CD4-positive, alpha-beta T cell (primary cell): Measurements from ENCODE around the gene LY9. TPM values are rescaled to one million over a fixed set of nuclear protein-coding genes. Genes with fewer than 3 reads are reported as not detected.
A peak's percentile ranks its signal among the peaks of the same experiment; 100 is the strongest.

Experiments used
- ATAC-seq: fragments of 200-7000 bp; cut with Tn5 transposase; one replicate; pipeline ENCODE4 v1.10.0; 2022; ENCODE audit warnings: mild to moderate bottlenecking; ENCODE audit not compliant: poor library complexity
- CTCF ChIA-PET: fragments of 350-600 bp; sonication (Branson Sonifier 250); formaldehyde crosslinking; loops from one replicate; lab custom pipeline; 2021; ENCODE audit warnings: antibody characterized with exemption, inconsistent platforms; lab: Charles Lee
- POLR2A ChIA-PET: fragments of 350-600 bp; sonication (Branson Sonifier 250); formaldehyde crosslinking; loops from one replicate; lab custom pipeline; 2021; ENCODE audit warnings: antibody characterized with exemption, inconsistent platforms; lab: Charles Lee
- DNase-seq, 14 experiments: peaks; one replicate each; pipeline ENCODE4 v3.0.0-alpha.2; 2013 to 2020; ENCODE audit warnings: mixed read lengths in 2 of 14
- H3K27ac ChIP-seq, 2 donors: one replicate each; pipeline versions ENCODE4 v1.5.1 to v1.7.0; 2013; ENCODE audit warnings: low read length in 2 of 2, low read depth in 1 of 2, mild to moderate bottlenecking in 1 of 2
- H3K27me3 ChIP-seq, 2 experiments: 1 replicate in 1 of 2; 2 replicates in 1 of 2; pipeline versions ENCODE4 v1.6.1 to v1.7.0; 2013; ENCODE audit warnings: low read length in 2 of 2, control low read depth in 1 of 2, mild to moderate bottlenecking in 1 of 2, moderate library complexity in 1 of 2; ENCODE audit not compliant: insufficient read depth in 2 of 2, control insufficient read depth in 1 of 2
- H3K36me3 ChIP-seq: one replicate; pipeline ENCODE4 v1.6.1; 2013; ENCODE audit warnings: low read length, control low read depth; ENCODE audit not compliant: insufficient read depth
- H3K4me1 ChIP-seq: one replicate; pipeline ENCODE4 v1.6.1; 2013; ENCODE audit warnings: low read length, control low read depth; ENCODE audit not compliant: insufficient read depth
- H3K4me3 ChIP-seq: one replicate; pipeline ENCODE4 v1.5.1; 2013; ENCODE audit warnings: mild to moderate bottlenecking, low read length, moderate library complexity
- H3K9me3 ChIP-seq, 2 experiments: 1 replicate in 1 of 2; 2 replicates in 1 of 2; pipeline versions ENCODE4 v1.6.1 to v1.7.0; 2013; ENCODE audit warnings: low read length in 2 of 2, mild to moderate bottlenecking in 2 of 2, control low read depth in 1 of 2, moderate library complexity in 1 of 2; ENCODE audit not compliant: control insufficient read depth in 1 of 2, insufficient read depth in 1 of 2
- H3K27ac Mint-ChIP-seq: one replicate; pipeline ENCODE4 v1.8.0; 2020; ENCODE audit warnings: mixed read lengths
- H3K27me3 Mint-ChIP-seq: one replicate; pipeline ENCODE4 v1.8.0; 2021; ENCODE audit warnings: mixed read lengths
- H3K36me3 Mint-ChIP-seq: one replicate; pipeline ENCODE4 v1.8.0; 2021; ENCODE audit warnings: low read depth, mixed read lengths
- H3K4me1 Mint-ChIP-seq: one replicate; pipeline ENCODE4 v1.8.0; 2021; ENCODE audit warnings: low read depth, mixed read lengths
- H3K4me3 Mint-ChIP-seq: one replicate; pipeline ENCODE4 v1.8.0; 2020; ENCODE audit warnings: mild to moderate bottlenecking, mixed read lengths
- H3K9me3 Mint-ChIP-seq: one replicate; pipeline ENCODE4 v1.8.0; 2020; ENCODE audit warnings: mixed read lengths
- intact Hi-C, 2 experiments: fragments of 100-400 bp; cut with DNase I in 1 of 2; cut with micrococcal nuclease in 1 of 2; formaldehyde crosslinking; loops; one replicate each; pipeline versions ENCODE4 v1.15.1 to v1.9.0; 2023 to 2025; cut with DNase I, micrococcal nuclease
- total RNA-seq, 174 experiments: library from RNA in 2 of 174; stranded (reverse) in 2 of 174; gene quantifications; one replicate each; pipeline ENCODE4 v1.2.3 and lab custom pipeline; 2021 to 2026
- TF ChIP-seq, protein P1 (sequence below): fragments of 200-600 bp; IDR thresholded peaks from one replicate; pipeline ENCODE4 v1.8.0; 2022; ENCODE audit warnings: antibody characterized with exemption, mild to moderate bottlenecking

The LY9 gene
- total RNA-seq, 2 experiments from 2014 or later: 124 TPM

DNA sequence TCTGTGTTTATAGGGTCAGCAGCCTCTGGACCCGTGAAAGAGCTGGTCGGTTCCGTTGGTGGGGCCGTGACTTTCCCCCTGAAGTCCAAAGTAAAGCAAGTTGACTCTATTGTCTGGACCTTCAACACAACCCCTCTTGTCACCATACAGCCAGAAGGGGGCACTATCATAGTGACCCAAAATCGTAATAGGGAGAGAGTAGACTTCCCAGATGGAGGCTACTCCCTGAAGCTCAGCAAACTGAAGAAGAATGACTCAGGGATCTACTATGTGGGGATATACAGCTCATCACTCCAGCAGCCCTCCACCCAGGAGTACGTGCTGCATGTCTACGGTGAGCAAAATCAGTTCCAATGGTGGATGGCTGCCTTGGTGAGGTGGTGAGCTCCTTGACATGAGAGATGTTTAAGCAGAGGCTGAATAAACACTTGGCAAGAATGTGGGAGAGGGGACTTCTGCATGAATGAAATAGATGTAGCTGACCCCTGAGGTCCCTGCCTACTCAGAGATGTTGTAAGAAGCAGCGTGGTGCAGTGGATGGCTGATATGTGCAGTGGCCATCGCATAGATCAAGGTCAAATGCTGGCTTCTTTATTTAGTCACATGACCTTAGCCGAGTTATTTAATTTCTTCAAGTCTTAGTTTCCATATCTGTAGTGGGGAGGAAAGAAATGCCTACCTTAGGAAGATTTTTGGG lies 47.6 kb upstream of the LY9 start:
- Histone ChIP-seq H3K4me3 (no peak overlapping the region), H3K36me3 (no peaks in the 10 kb centered on the region), H3K27ac (no peak overlapping the region), H3K27me3 (no peaks in the 10 kb centered on the region), H3K4me1 (peaks cover 23% of the 10 kb centered on the region), H3K9me3 (no peaks in the 10 kb centered on the region)
- ATAC-seq: no peak
- TF ChIP-seq, protein P1, sequence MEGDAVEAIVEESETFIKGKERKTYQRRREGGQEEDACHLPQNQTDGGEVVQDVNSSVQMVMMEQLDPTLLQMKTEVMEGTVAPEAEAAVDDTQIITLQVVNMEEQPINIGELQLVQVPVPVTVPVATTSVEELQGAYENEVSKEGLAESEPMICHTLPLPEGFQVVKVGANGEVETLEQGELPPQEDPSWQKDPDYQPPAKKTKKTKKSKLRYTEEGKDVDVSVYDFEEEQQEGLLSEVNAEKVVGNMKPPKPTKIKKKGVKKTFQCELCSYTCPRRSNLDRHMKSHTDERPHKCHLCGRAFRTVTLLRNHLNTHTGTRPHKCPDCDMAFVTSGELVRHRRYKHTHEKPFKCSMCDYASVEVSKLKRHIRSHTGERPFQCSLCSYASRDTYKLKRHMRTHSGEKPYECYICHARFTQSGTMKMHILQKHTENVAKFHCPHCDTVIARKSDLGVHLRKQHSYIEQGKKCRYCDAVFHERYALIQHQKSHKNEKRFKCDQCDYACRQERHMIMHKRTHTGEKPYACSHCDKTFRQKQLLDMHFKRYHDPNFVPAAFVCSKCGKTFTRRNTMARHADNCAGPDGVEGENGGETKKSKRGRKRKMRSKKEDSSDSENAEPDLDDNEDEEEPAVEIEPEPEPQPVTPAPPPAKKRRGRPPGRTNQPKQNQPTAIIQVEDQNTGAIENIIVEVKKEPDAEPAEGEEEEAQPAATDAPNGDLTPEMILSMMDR: no peak
- H3K4me1 Mint-ChIP-seq: peaks cover 21% of the 10 kb centered on the region
- no peaks in the 10 kb centered on the region for H3K9me3 Mint-ChIP-seq
- no peak overlapping the region for H3K4me3 Mint-ChIP-seq
- no peak overlapping the region for H3K27ac Mint-ChIP-seq
- ChIA-PET POLR2A (no interaction called here), CTCF (interaction anchor here (1.1 to 1.7 kb wide), 2 partner anchors 21 to 22 kb away, joined by 3 to 5 read pairs; no protein-coding TSS in a partner anchor)
- H3K27me3 Mint-ChIP-seq: no peaks in the 10 kb centered on the region
- DNase-seq: peak in 1 of 14 experiments; percentile 26
- intact Hi-C loops: no loop called here
- no peaks in the 10 kb centered on the region for H3K36me3 Mint-ChIP-seq

DNA sequence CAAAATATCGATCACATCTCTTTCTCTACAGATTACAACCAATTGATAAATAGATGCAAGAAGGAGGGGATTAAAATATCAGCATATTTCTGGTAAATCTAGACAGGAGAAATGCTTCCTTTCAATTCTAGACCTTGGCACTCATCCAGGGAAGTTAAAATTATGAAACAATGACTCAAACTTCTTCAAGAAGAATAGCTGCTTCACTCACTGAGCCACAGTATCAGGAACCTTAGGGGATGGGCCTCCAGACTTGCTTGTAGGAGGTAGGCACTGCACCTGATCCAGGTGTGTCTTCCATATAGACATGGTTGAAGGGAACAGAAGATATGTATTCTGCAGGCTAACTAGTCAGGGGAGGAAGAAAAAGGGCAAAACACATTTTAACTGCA lies 47.1 kb upstream of the LY9 start:
- H3K27ac Mint-ChIP-seq: no peak overlapping the region
- H3K36me3 ChIP-seq: no peaks in the 10 kb centered on the region
- intact Hi-C loops: no loop called here
- H3K27ac ChIP-seq: no peak overlapping the region
- no peaks in the 10 kb centered on the region for H3K9me3 Mint-ChIP-seq
- CTCF ChIA-PET: interaction anchor here (1.1 to 1.7 kb wide), 2 partner anchors 22 to 23 kb away, joined by 3 to 5 read pairs; no protein-coding TSS in a partner anchor
- H3K9me3 ChIP-seq: no peaks in the 10 kb centered on the region
- POLR2A ChIA-PET: interaction anchor here (1.6 kb wide), 1 partner anchor 26 kb away, joined by 3 read pairs; no protein-coding TSS in a partner anchor
- no peak overlapping the region for H3K4me3 ChIP-seq
- DNase-seq (peak in 2 of 14 experiments; percentile 31 to 37), ATAC-seq (no peak)
- no peaks in the 10 kb centered on the region for H3K27me3 ChIP-seq
- H3K27me3 Mint-ChIP-seq: no peaks in the 10 kb centered on the region
- peaks cover 18% of the 10 kb centered on the region for H3K4me1 Mint-ChIP-seq
- H3K4me3 Mint-ChIP-seq: no peak overlapping the region
- H3K36me3 Mint-ChIP-seq: no peaks in the 10 kb centered on the region
- TF ChIP-seq, protein P1: no peak
- H3K4me1 ChIP-seq: peaks cover 18% of the 10 kb centered on the region

DNA sequence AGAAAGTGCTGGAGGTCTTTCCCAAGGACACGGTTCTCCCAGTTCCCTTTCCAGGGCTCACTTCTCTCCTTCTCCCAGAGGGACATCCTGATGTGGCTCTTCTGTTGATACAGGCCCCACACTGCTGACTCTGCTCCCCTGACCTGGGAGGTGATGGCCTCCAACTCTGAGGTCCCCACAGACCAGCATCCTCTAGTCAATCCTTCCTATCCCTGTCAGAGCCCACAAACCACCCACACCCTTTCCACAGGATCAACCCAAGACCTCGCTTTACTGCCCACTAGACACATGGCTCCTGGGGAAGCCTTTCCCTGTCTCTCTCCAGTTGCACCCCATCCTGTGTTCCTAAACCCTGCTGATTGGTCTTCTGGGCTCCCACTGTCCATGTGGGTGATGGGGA lies 45.4 kb upstream of the LY9 start:
- no peak overlapping the region for H3K4me3 ChIP-seq
- H3K4me3 Mint-ChIP-seq: no peak overlapping the region
- no peaks in the 10 kb centered on the region for H3K9me3 ChIP-seq
- POLR2A ChIA-PET: interaction anchor here (1.6 kb wide), 1 partner anchor 27 kb away, joined by 3 read pairs; no protein-coding TSS in a partner anchor
- H3K27ac ChIP-seq: no peak overlapping the region
- no peak overlapping the region for H3K27ac Mint-ChIP-seq
- CTCF ChIA-PET: no interaction called here
- H3K4me1 ChIP-seq: peaks cover 12% of the 10 kb centered on the region
- H3K9me3 Mint-ChIP-seq: no peaks in the 10 kb centered on the region
- H3K36me3 Mint-ChIP-seq: no peaks in the 10 kb centered on the region
- H3K27me3 Mint-ChIP-seq: no peaks in the 10 kb centered on the region
- H3K36me3 ChIP-seq: no peaks in the 10 kb centered on the region
- TF ChIP-seq, protein P1: no peak
- H3K27me3 ChIP-seq: no peaks in the 10 kb centered on the region
- ATAC-seq (no peak), DNase-seq (no peak)
- intact Hi-C loops: no loop called here
- H3K4me1 Mint-ChIP-seq: peaks cover 4% of the 10 kb centered on the region
